B cell (primary cell): ENCODE measurements around the gene GLTP. TPM values are rescaled to one million over a fixed set of nuclear protein-coding genes. Genes with fewer than 3 reads are reported as not detected.

Experiments used
- ATAC-seq: fragments of 200-7000 bp; cut with Tn5 transposase; one replicate; pipeline ENCODE4 v1.10.0; 2021; ENCODE audit warnings: low read depth, mild to moderate bottlenecking, moderate number of reproducible peaks, moderate library complexity
- CTCF ChIA-PET: fragments of 350-600 bp; sonication (Branson Sonifier 250); formaldehyde crosslinking; loops from one replicate; lab custom pipeline; 2021; ENCODE audit warnings: antibody characterized with exemption, inconsistent platforms; lab: Charles Lee
- POLR2A ChIA-PET: fragments of 350-600 bp; sonication (Branson Sonifier 250); formaldehyde crosslinking; loops from one replicate; lab custom pipeline; 2021; ENCODE audit warnings: antibody characterized with exemption; lab: Charles Lee
- DNase-seq: peaks from one replicate; pipeline ENCODE4 v3.0.0; 2013
- H2AFZ ChIP-seq: 2 replicates; pipeline ENCODE4 v1.6.1; 2012; ENCODE audit warnings: mild to moderate bottlenecking, low read depth, low read length; ENCODE audit not compliant: insufficient read depth, poor library complexity, severe bottlenecking
- H3K27ac ChIP-seq, 2 donors: 1 replicate in 1 of 2; 2 replicates in 1 of 2; pipeline ENCODE4 v1.5.1; 2012 to 2013; ENCODE audit warnings: low read length in 2 of 2, mild to moderate bottlenecking in 2 of 2, moderate library complexity in 1 of 2
- H3K27me3 ChIP-seq, 4 experiments: fragments of 200-600 bp in 1 of 4; sonication (generic) in 1 of 4; replicated peaks in 1 of 4; 1 replicate in 2 of 4; 2 replicates in 2 of 4; pipeline versions ENCODE4 v1.6.1 to v1.7.0; 2013 to 2016; ENCODE audit warnings: low read length in 3 of 4, mild to moderate bottlenecking in 2 of 4, mixed read lengths in 1 of 4, moderate library complexity in 1 of 4; ENCODE audit not compliant: insufficient read depth in 4 of 4, control insufficient read depth in 3 of 4; ENCODE audit errors: control extremely low read depth in 1 of 4
- H3K36me3 ChIP-seq, 2 experiments: replicated peaks in 1 of 2; 1 replicate in 1 of 2; 2 replicates in 1 of 2; pipeline versions ENCODE4 v1.6.1 to v1.7.1; 2013; ENCODE audit warnings: low read length in 1 of 2; ENCODE audit not compliant: insufficient read depth in 2 of 2, control insufficient read depth in 1 of 2; ENCODE audit errors: control extremely low read depth in 1 of 2, extremely low read depth in 1 of 2
- H3K4me1 ChIP-seq, 2 donors: fragments of 200-600 bp in 1 of 2; sonication (generic) in 1 of 2; 1 replicate in 1 of 2; 2 replicates in 1 of 2; pipeline versions ENCODE4 v1.5.1 to v1.6.1; 2013 to 2017; ENCODE audit warnings: low read length in 2 of 2; ENCODE audit not compliant: control insufficient read depth in 2 of 2, insufficient read depth in 2 of 2
- H3K4me2 ChIP-seq: replicated peaks from 2 replicates; pipeline ENCODE3; 2012; ENCODE audit warnings: mild to moderate bottlenecking, low read depth, low read length; ENCODE audit not compliant: poor library complexity, severe bottlenecking
- H3K4me3 ChIP-seq, 5 experiments: fragments of 200-600 bp in 1 of 5; sonication (generic) in 1 of 5; 1 replicate in 3 of 5; 2 replicates in 2 of 5; pipeline versions ENCODE4 v1.5.1 to v1.7.0; 2011 to 2016; ENCODE audit warnings: low read length in 4 of 5, mild to moderate bottlenecking in 4 of 5, low read depth in 2 of 5, control low read depth in 1 of 5, moderate library complexity in 1 of 5; ENCODE audit not compliant: insufficient read depth in 1 of 5; ENCODE audit errors: control extremely low read depth in 1 of 5, extremely low read depth in 1 of 5
- H3K79me2 ChIP-seq: fragments of 200-600 bp; sonication (generic); one replicate; pipeline ENCODE4 v1.6.0; 2016; ENCODE audit warnings: low read length; ENCODE audit not compliant: control insufficient read depth, insufficient read depth
- H3K9ac ChIP-seq: fragments of 200-600 bp; sonication (generic); 2 replicates; pipeline ENCODE4 v1.6.1; 2017; ENCODE audit warnings: mild to moderate bottlenecking, low read length, moderate library complexity
- H3K9me3 ChIP-seq, 3 donors: one replicate each; pipeline versions ENCODE4 v1.6.1 to v1.7.1; 2013; ENCODE audit warnings: low read length in 2 of 3; ENCODE audit not compliant: control insufficient read depth in 2 of 3, insufficient read depth in 1 of 3; ENCODE audit errors: control extremely low read depth in 1 of 3
- H4K20me1 ChIP-seq: 2 replicates; pipeline ENCODE4 v1.6.0; 2012; ENCODE audit warnings: mild to moderate bottlenecking, low read length; ENCODE audit not compliant: insufficient read depth, control insufficient read depth, poor library complexity, severe bottlenecking
- H3K27ac Mint-ChIP-seq: one replicate; pipeline ENCODE4 v1.8.0; 2021; ENCODE audit warnings: mixed read lengths
- H3K27me3 Mint-ChIP-seq: one replicate; pipeline ENCODE4 v1.8.0; 2021; ENCODE audit warnings: mixed read lengths
- H3K4me1 Mint-ChIP-seq: one replicate; pipeline ENCODE4 v1.8.0; 2021; ENCODE audit warnings: mixed read lengths
- H3K4me3 Mint-ChIP-seq: one replicate; pipeline ENCODE4 v1.8.0; 2021; ENCODE audit warnings: mixed read lengths
- H3K9me3 Mint-ChIP-seq: one replicate; pipeline ENCODE4 v1.8.0; 2022; ENCODE audit warnings: mixed read lengths; ENCODE audit not compliant: insufficient read depth
- EZH2 ChIP-seq: IDR thresholded peaks from 2 replicates; pipeline ENCODE4 v1.6.1; 2012; ENCODE audit warnings: borderline replicate concordance, low read depth, mild to moderate bottlenecking, moderate library complexity, low read length; ENCODE audit not compliant: insufficient read depth, poor library complexity, severe bottlenecking
- WGBS: methylation state at CpG from one replicate; pipeline ENCODE4 v1.1.5; 2013; ENCODE audit warnings: missing lambda C conversion rate; ENCODE audit not compliant: insufficient coverage; 5-methylcytosine and 5-hydroxymethylcytosine counted together
- intact Hi-C: fragments of 100-400 bp; cut with micrococcal nuclease; formaldehyde crosslinking; loops from one replicate; pipeline ENCODE4 v1.10.0; 2022
- polyA plus RNA-seq: library from polyadenylated mRNA; depleted of rRNA; stranded (reverse); fragments of >200 nt; gene quantifications from 2 replicates; pipeline ENCODE4 v1.2.3, GENCODE V29; 2012
- total RNA-seq, 2 donors: library from RNA; stranded (reverse); fragments of 120-200 nt in 1 of 2; gene quantifications; 1 replicate in 1 of 2; 2 replicates in 1 of 2; pipeline versions ENCODE4 v1.2.3 to v1.2.4, GENCODE V29; 2013 to 2022
- TF ChIP-seq, protein P1 (sequence below): fragments of 200-600 bp; IDR thresholded peaks from one replicate; pipeline ENCODE4 v1.8.0; 2022; ENCODE audit warnings: antibody characterized with exemption, mild to moderate bottlenecking

GLTP gene
- total and polyA plus RNA-seq, 2 donors (not counting 1 experiment from before 2014, with no cell fraction given): 18.7 to 24.9 TPM

DNA sequence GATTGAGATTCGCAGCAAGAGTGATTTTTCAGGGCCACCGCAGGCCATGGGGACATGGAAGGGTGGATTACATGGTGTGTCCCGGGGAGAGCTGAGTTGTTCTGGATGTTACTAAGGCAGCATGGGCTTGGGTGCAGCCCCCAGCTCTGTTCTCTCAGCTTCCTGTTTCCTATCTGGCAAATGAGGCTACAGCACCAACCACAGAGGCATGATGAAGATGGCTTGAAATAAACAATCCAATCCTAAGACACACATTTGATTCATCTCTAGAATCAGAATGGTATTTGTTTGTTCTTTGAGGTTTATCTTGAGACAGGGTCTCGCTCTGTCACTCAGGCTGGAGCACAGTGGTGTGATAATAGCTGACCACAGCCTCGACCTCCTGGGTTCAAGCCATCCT, 21.6 kb downstream of the GLTP start:
- Histone ChIP-seq H3K4me1 (no peaks in the 10 kb centered on the region), H3K27ac (no peak overlapping the region), H3K4me2 (no peak overlapping the region), H3K79me2 (peaks cover 11% of the 10 kb centered on the region), H3K27me3 (no peaks in the 10 kb centered on the region), H3K4me3 (no peak overlapping the region), H4K20me1 (no peaks in the 10 kb centered on the region), H3K9me3 (no peaks in the 10 kb centered on the region), H3K9ac (no peak overlapping the region), H3K36me3 (peaks cover 2 to 39% of the 10 kb centered on the region in 2 experiments), H2AFZ (no peak overlapping the region)
- ATAC-seq (no peak), DNase-seq (no peak)
- no peak overlapping the region for H3K27ac Mint-ChIP-seq
- no peak overlapping the region for H3K4me3 Mint-ChIP-seq
- ChIA-PET POLR2A (no interaction called here), CTCF (interaction anchor here (0.6 to 2.4 kb wide), 3 partner anchors 13 to 81 kb away, joined by 3 to 14 read pairs (median 3); no protein-coding TSS in a partner anchor)
- WGBS: 88% methylated on average over 3 of the region's 5 CpGs
- no peaks in the 10 kb centered on the region for H3K9me3 Mint-ChIP-seq
- peaks cover 2% of the 10 kb centered on the region for H3K4me1 Mint-ChIP-seq
- TF ChIP-seq, protein P1, sequence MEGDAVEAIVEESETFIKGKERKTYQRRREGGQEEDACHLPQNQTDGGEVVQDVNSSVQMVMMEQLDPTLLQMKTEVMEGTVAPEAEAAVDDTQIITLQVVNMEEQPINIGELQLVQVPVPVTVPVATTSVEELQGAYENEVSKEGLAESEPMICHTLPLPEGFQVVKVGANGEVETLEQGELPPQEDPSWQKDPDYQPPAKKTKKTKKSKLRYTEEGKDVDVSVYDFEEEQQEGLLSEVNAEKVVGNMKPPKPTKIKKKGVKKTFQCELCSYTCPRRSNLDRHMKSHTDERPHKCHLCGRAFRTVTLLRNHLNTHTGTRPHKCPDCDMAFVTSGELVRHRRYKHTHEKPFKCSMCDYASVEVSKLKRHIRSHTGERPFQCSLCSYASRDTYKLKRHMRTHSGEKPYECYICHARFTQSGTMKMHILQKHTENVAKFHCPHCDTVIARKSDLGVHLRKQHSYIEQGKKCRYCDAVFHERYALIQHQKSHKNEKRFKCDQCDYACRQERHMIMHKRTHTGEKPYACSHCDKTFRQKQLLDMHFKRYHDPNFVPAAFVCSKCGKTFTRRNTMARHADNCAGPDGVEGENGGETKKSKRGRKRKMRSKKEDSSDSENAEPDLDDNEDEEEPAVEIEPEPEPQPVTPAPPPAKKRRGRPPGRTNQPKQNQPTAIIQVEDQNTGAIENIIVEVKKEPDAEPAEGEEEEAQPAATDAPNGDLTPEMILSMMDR: no peak
- no peak for TF ChIP-seq EZH2
- no peaks in the 10 kb centered on the region for H3K27me3 Mint-ChIP-seq
- intact Hi-C loops: no loop called here

DNA sequence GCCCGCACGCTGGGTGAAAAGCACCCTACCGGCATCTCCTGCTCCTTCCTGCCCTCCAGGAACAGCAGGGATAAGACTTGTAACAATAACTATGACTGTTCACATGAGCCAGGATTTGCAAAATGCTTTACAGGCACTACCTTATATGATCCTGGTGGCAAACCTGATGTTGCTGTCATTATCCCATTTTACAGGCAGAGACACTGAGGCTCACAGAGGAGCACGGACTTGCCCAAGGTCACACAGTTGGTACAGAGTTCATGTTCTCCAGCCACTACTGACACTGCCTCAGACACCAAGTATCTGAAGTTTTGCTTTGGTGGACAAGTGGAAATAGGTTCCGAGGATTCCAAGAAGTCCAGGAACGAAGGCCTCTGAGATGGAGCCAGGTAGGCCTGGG, 22.6 kb downstream of the GLTP start:
- Mint-ChIP-seq H3K9me3 (no peaks in the 10 kb centered on the region), H3K27ac (no peak overlapping the region), H3K4me3 (no peak overlapping the region), H3K27me3 (no peaks in the 10 kb centered on the region), H3K4me1 (peaks cover 2% of the 10 kb centered on the region)
- no peak overlapping the region for H3K4me2 ChIP-seq
- H3K4me3 ChIP-seq: no peak overlapping the region
- ChIA-PET CTCF (interaction anchor here (1.3 to 1.4 kb wide), 2 partner anchors 12 to 29 kb away, joined by 3 to 4 read pairs; no protein-coding TSS in a partner anchor), POLR2A (no interaction called here)
- H3K4me1 ChIP-seq: peaks cover 0 to 3% of the 10 kb centered on the region in 2 donors
- ATAC-seq: no peak
- no peaks in the 10 kb centered on the region for H3K27me3 ChIP-seq
- H3K36me3 ChIP-seq: peaks cover 2 to 42% of the 10 kb centered on the region in 2 experiments
- H4K20me1 ChIP-seq: no peaks in the 10 kb centered on the region
- H3K27ac ChIP-seq: no peak overlapping the region
- H3K79me2 ChIP-seq: peaks cover 8% of the 10 kb centered on the region
- no peak for DNase-seq
- no peak overlapping the region for H3K9ac ChIP-seq
- H3K9me3 ChIP-seq: no peaks in the 10 kb centered on the region
- WGBS: 100% methylated on average over 4 of the region's 6 CpGs
- no peak for TF ChIP-seq EZH2
- TF ChIP-seq, protein P1: no peak
- no peak overlapping the region for H2AFZ ChIP-seq
- intact Hi-C loops: no loop called here
